ENCODE results near the gene DAP.

DNA sequence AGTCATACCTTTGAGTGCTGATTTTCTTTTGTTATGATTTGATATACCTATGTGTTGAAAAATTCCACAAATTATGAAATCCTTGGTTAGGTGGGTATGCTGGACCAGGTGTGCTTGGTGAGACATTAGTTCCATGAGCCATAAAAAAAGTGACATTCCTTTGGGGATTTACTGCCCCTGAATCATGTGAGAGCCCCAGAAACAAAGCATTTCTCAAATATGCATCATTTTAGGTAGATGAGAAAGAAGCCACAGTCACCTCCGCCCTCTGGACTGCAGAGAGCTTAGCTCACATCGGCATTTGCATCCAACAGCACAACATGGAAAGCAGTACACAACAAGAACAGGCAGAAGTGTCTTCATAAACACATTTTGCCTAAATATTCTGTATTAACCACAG is 55.3 kb downstream of the DAP start:
- no peak for TF ChIP-seq CTCF (conservative IDR thresholded peaks at IDR 0.05; ENCODE audit: low read depth, low read length)
- no peak for TF ChIP-seq EZH2 (IDR thresholded peaks at IDR 0.05; ENCODE audit: borderline replicate concordance, low read depth, low read length, poor library complexity, severe bottlenecking)

All from A673 (cell line).